B cell (primary cell): ENCODE measurements around the gene CRISPLD2. TPM values are rescaled to one million over a fixed set of nuclear protein-coding genes. Genes with fewer than 3 reads are reported as not detected.

Source experiments
- ATAC-seq: fragments of 200-7000 bp; cut with Tn5 transposase; one replicate; pipeline ENCODE4 v1.10.0; 2021; ENCODE audit warnings: low read depth, mild to moderate bottlenecking, moderate number of reproducible peaks, moderate library complexity
- CTCF ChIA-PET: fragments of 350-600 bp; sonication (Branson Sonifier 250); formaldehyde crosslinking; loops from one replicate; lab custom pipeline; 2021; ENCODE audit warnings: antibody characterized with exemption, inconsistent platforms; lab: Charles Lee
- POLR2A ChIA-PET: fragments of 350-600 bp; sonication (Branson Sonifier 250); formaldehyde crosslinking; loops from one replicate; lab custom pipeline; 2021; ENCODE audit warnings: antibody characterized with exemption; lab: Charles Lee
- DNase-seq: peaks from one replicate; pipeline ENCODE4 v3.0.0; 2013
- H2AFZ ChIP-seq: 2 replicates; pipeline ENCODE4 v1.6.1; 2012; ENCODE audit warnings: mild to moderate bottlenecking, low read depth, low read length; ENCODE audit not compliant: insufficient read depth, poor library complexity, severe bottlenecking
- H3K27ac ChIP-seq, 2 donors: 1 replicate in 1 of 2; 2 replicates in 1 of 2; pipeline ENCODE4 v1.5.1; 2012 to 2013; ENCODE audit warnings: low read length in 2 of 2, mild to moderate bottlenecking in 2 of 2, moderate library complexity in 1 of 2
- H3K27me3 ChIP-seq, 4 experiments: fragments of 200-600 bp in 1 of 4; sonication (generic) in 1 of 4; replicated peaks in 1 of 4; 1 replicate in 2 of 4; 2 replicates in 2 of 4; pipeline versions ENCODE4 v1.6.1 to v1.7.0; 2013 to 2016; ENCODE audit warnings: low read length in 3 of 4, mild to moderate bottlenecking in 2 of 4, mixed read lengths in 1 of 4, moderate library complexity in 1 of 4; ENCODE audit not compliant: insufficient read depth in 4 of 4, control insufficient read depth in 3 of 4; ENCODE audit errors: control extremely low read depth in 1 of 4
- H3K36me3 ChIP-seq, 2 experiments: replicated peaks in 1 of 2; 1 replicate in 1 of 2; 2 replicates in 1 of 2; pipeline versions ENCODE4 v1.6.1 to v1.7.1; 2013; ENCODE audit warnings: low read length in 1 of 2; ENCODE audit not compliant: insufficient read depth in 2 of 2, control insufficient read depth in 1 of 2; ENCODE audit errors: control extremely low read depth in 1 of 2, extremely low read depth in 1 of 2
- H3K4me1 ChIP-seq, 2 donors: fragments of 200-600 bp in 1 of 2; sonication (generic) in 1 of 2; 1 replicate in 1 of 2; 2 replicates in 1 of 2; pipeline versions ENCODE4 v1.5.1 to v1.6.1; 2013 to 2017; ENCODE audit warnings: low read length in 2 of 2; ENCODE audit not compliant: control insufficient read depth in 2 of 2, insufficient read depth in 2 of 2
- H3K4me2 ChIP-seq: replicated peaks from 2 replicates; pipeline ENCODE3; 2012; ENCODE audit warnings: mild to moderate bottlenecking, low read depth, low read length; ENCODE audit not compliant: poor library complexity, severe bottlenecking
- H3K4me3 ChIP-seq, 5 experiments: fragments of 200-600 bp in 1 of 5; sonication (generic) in 1 of 5; 1 replicate in 3 of 5; 2 replicates in 2 of 5; pipeline versions ENCODE4 v1.5.1 to v1.7.0; 2011 to 2016; ENCODE audit warnings: low read length in 4 of 5, mild to moderate bottlenecking in 4 of 5, low read depth in 2 of 5, control low read depth in 1 of 5, moderate library complexity in 1 of 5; ENCODE audit not compliant: insufficient read depth in 1 of 5; ENCODE audit errors: control extremely low read depth in 1 of 5, extremely low read depth in 1 of 5
- H3K79me2 ChIP-seq: fragments of 200-600 bp; sonication (generic); one replicate; pipeline ENCODE4 v1.6.0; 2016; ENCODE audit warnings: low read length; ENCODE audit not compliant: control insufficient read depth, insufficient read depth
- H3K9ac ChIP-seq: fragments of 200-600 bp; sonication (generic); 2 replicates; pipeline ENCODE4 v1.6.1; 2017; ENCODE audit warnings: mild to moderate bottlenecking, low read length, moderate library complexity
- H3K9me3 ChIP-seq, 3 donors: one replicate each; pipeline versions ENCODE4 v1.6.1 to v1.7.1; 2013; ENCODE audit warnings: low read length in 2 of 3; ENCODE audit not compliant: control insufficient read depth in 2 of 3, insufficient read depth in 1 of 3; ENCODE audit errors: control extremely low read depth in 1 of 3
- H4K20me1 ChIP-seq: 2 replicates; pipeline ENCODE4 v1.6.0; 2012; ENCODE audit warnings: mild to moderate bottlenecking, low read length; ENCODE audit not compliant: insufficient read depth, control insufficient read depth, poor library complexity, severe bottlenecking
- H3K27ac Mint-ChIP-seq: one replicate; pipeline ENCODE4 v1.8.0; 2021; ENCODE audit warnings: mixed read lengths
- H3K27me3 Mint-ChIP-seq: one replicate; pipeline ENCODE4 v1.8.0; 2021; ENCODE audit warnings: mixed read lengths
- H3K4me1 Mint-ChIP-seq: one replicate; pipeline ENCODE4 v1.8.0; 2021; ENCODE audit warnings: mixed read lengths
- H3K4me3 Mint-ChIP-seq: one replicate; pipeline ENCODE4 v1.8.0; 2021; ENCODE audit warnings: mixed read lengths
- H3K9me3 Mint-ChIP-seq: one replicate; pipeline ENCODE4 v1.8.0; 2022; ENCODE audit warnings: mixed read lengths; ENCODE audit not compliant: insufficient read depth
- EZH2 ChIP-seq: IDR thresholded peaks from 2 replicates; pipeline ENCODE4 v1.6.1; 2012; ENCODE audit warnings: borderline replicate concordance, low read depth, mild to moderate bottlenecking, moderate library complexity, low read length; ENCODE audit not compliant: insufficient read depth, poor library complexity, severe bottlenecking
- WGBS: methylation state at CpG from one replicate; pipeline ENCODE4 v1.1.5; 2013; ENCODE audit warnings: missing lambda C conversion rate; ENCODE audit not compliant: insufficient coverage; 5-methylcytosine and 5-hydroxymethylcytosine counted together
- intact Hi-C: fragments of 100-400 bp; cut with micrococcal nuclease; formaldehyde crosslinking; loops from one replicate; pipeline ENCODE4 v1.10.0; 2022
- polyA plus RNA-seq: library from polyadenylated mRNA; depleted of rRNA; stranded (reverse); fragments of >200 nt; gene quantifications from 2 replicates; pipeline ENCODE4 v1.2.3, GENCODE V29; 2012
- total RNA-seq, 2 donors: library from RNA; stranded (reverse); fragments of 120-200 nt in 1 of 2; gene quantifications; 1 replicate in 1 of 2; 2 replicates in 1 of 2; pipeline versions ENCODE4 v1.2.3 to v1.2.4, GENCODE V29; 2013 to 2022
- TF ChIP-seq, protein P1 (sequence below): fragments of 200-600 bp; IDR thresholded peaks from one replicate; pipeline ENCODE4 v1.8.0; 2022; ENCODE audit warnings: antibody characterized with exemption, mild to moderate bottlenecking

Gene CRISPLD2
- total and polyA plus RNA-seq, 2 donors (not counting 1 experiment from before 2014, with no cell fraction given), result 0.25 to 0.37 TPM

DNA sequence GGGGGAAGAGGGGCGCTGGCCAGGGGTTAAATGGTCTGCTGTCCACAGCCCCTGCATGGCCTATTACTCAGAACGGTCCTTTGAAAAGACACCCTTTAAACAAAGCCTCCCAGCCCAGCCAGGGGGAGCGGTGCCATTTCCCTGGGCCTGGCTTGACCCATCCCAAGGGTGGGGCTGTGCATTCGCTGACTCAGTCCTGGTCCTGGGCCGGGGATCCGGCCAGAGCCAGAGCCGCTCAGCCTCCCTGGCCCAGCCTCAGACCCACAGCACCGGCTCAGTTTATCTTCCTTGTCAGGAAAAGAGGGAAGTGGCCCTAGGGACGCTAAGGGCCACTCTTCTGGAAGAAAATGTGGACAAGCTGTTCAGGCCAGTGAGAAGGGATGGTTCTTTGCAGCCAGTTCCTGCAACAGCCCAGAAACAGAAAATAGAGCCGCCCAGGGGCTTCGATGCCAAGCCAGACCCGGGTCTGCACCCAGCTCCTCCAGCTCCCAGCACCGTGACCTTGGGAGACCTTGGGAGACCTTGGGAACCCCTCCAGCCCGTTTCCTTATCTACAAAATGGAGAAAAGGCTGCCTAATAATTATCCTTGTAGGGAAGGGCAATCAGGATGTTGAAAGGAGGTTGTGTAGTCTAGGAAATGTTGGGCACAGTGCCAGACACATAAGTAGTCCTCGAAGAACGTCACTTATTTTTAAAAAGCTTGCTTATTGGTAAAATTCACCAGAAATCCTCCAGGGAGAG lies 109.1 kb downstream of the CRISPLD2 start:
- Histone ChIP-seq H3K9me3 (peaks cover 0 to 20% (median 0%) of the 10 kb centered on the region in 3 donors), H3K79me2 (no peaks in the 10 kb centered on the region), H3K4me3 (no peak overlapping the region), H3K9ac (no peak overlapping the region), H4K20me1 (no peaks in the 10 kb centered on the region), H3K36me3 (no peaks in the 10 kb centered on the region), H3K27ac (no peak overlapping the region), H3K4me2 (no peak overlapping the region), H2AFZ (no peak overlapping the region), H3K4me1 (no peaks in the 10 kb centered on the region), H3K27me3 (no peaks in the 10 kb centered on the region)
- Mint-ChIP-seq H3K4me1 (peaks cover 1% of the 10 kb centered on the region), H3K27ac (no peak overlapping the region), H3K9me3 (no peaks in the 10 kb centered on the region), H3K4me3 (no peak overlapping the region), H3K27me3 (peaks cover 3% of the 10 kb centered on the region)
- POLR2A ChIA-PET, result no interaction called here
- ATAC-seq, result no peak
- TF ChIP-seq, protein P1, sequence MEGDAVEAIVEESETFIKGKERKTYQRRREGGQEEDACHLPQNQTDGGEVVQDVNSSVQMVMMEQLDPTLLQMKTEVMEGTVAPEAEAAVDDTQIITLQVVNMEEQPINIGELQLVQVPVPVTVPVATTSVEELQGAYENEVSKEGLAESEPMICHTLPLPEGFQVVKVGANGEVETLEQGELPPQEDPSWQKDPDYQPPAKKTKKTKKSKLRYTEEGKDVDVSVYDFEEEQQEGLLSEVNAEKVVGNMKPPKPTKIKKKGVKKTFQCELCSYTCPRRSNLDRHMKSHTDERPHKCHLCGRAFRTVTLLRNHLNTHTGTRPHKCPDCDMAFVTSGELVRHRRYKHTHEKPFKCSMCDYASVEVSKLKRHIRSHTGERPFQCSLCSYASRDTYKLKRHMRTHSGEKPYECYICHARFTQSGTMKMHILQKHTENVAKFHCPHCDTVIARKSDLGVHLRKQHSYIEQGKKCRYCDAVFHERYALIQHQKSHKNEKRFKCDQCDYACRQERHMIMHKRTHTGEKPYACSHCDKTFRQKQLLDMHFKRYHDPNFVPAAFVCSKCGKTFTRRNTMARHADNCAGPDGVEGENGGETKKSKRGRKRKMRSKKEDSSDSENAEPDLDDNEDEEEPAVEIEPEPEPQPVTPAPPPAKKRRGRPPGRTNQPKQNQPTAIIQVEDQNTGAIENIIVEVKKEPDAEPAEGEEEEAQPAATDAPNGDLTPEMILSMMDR, result no peak
- TF ChIP-seq EZH2, result no peak
- CTCF ChIA-PET, result interaction anchor here (2.4 kb wide), 1 partner anchor 174 kb away, joined by 7 read pairs; no protein-coding TSS in a partner anchor
- DNase-seq, result no peak
- intact Hi-C loops, result no loop called here
- 89% methylated on average over 11 of the region's 16 CpGs for WGBS
